ENCODE measurements around the gene STX17. TPM values are rescaled to one million over a fixed set of nuclear protein-coding genes. Genes with fewer than 3 reads are reported as not detected.

STX17 gene
- total RNA-seq, 1 experiment from 2014 or later = 7.4 TPM

DNA sequence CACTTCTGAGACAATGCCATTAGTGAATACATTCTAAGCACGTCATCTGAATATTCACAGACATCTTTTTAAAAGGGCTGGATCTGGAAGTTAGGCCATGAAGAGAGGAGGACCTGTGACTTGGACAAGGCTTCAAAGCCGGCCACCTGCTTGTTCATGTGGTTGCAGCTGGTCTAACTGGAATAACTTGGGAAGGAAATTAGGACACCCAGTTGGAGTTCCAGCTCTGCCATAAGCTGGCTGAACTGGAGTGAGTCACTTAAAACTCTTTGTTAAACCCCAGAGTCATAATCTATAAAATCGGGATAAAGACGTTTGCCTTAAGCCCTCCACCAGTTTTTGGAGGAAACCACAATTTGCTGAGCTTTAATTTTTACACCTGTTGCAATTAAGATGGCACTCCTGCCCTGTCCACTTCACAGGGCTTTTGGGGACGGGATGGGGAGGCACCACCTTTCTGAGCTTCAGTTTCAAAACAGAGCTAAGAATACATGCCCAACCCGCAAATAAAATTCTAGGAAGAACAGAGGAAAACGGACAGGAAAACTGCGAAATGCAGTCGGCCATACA is 536 bp upstream of the STX17 start:
- peak; percentile 50 for DNase-seq (ENCODE audit: low spot score)

DNA sequence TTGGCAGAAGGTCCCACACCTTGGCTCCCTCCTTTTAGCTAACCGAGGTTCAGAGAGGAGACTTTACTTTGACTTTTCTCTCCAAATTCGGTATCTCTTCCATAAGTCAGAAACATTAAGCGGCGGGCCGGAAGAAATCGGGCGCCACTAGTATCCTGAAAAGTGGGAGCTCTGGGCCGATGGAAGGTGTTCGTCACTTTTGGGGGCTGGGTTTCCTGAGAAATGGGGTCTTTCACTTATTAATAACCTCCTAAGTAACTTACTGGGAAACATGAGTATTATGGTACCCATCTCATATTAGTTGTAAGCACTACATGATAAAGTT is 716 bp downstream of the STX17 start:
- no peak for DNase-seq (ENCODE audit: low spot score)

DNA sequence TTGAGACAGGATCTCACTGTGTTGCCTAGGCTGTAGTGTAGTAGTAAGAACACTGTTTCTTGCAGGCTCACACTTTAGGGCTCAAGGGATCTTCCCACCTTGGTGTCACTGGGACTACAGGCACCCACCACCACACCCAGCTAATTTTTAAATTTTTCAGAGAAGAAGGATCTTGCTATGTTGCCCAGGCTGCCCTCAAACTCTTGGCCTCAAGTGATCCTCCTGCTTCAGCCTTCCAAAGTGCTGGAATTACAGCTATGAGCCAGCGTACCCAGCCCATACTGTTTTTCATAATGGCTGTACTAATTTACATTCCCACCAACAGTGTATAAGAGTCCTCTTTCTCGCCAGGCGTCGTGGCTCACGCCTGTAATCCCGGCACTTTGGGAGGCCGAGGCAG is 5.1 kb downstream of the STX17 start:
- DNase-seq (ENCODE audit: low spot score) = no peak

DNA sequence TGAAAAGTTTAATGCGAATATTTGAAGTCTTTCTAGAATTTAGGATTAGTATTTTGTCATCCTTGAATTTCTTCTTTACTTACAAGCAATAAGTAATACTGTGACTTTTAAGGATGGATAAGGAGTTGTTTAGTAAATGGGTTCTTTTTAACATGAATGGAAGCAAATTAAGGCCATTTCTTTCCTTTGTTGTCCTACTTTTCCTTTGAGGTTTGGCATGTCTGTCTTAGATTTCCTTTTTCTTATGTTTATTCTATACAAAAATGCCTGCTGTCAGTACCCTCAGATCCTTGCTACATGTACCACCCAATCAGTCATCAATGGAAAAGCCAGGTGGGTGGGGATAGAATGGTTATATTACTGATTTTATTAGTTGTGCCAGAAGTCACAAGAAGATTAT is 10.2 kb downstream of the STX17 start:
- no peak for DNase-seq (ENCODE audit: low spot score)

DNA sequence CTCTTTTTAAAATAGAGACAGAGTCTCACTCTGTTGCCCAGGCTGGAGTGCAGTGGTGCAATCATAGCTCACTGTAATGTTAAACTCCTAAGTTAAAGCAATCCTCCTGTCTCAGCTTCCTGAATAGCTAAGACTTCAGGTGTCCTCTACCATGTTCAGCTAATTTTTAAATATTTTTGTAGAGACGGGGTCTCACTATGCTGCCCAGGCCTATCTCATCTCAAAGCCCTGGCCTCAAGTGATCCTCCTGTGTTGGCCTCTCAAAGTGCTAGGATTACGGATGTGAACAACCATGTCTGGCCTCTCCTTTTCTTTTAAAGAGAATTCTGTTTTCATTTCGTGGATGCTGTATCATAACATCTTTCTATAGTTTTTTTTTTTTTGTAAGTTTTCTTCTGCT is 11.7 kb downstream of the STX17 start:
- DNase-seq (ENCODE audit: low spot score) = no peak

DNA sequence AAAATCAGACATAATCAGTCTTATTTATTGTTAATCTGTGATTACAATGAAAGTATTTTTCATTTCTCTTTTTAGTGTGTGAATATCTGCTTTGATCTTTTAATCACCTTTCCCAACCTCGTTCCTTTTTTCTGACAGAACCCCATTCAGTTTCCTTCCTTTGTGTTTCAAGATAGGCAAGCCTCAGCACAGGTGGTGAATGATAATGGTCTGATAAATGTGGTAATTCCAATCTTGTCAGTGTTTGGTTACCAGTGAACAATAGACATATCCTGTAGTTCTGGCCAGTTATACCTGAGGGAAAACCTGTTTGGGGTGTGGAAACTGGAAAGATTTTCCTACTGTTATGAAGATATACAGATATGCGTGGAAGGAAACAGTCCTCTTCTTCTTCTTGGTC is 13.5 kb downstream of the STX17 start:
- no peak for DNase-seq (ENCODE audit: low spot score)

DNA sequence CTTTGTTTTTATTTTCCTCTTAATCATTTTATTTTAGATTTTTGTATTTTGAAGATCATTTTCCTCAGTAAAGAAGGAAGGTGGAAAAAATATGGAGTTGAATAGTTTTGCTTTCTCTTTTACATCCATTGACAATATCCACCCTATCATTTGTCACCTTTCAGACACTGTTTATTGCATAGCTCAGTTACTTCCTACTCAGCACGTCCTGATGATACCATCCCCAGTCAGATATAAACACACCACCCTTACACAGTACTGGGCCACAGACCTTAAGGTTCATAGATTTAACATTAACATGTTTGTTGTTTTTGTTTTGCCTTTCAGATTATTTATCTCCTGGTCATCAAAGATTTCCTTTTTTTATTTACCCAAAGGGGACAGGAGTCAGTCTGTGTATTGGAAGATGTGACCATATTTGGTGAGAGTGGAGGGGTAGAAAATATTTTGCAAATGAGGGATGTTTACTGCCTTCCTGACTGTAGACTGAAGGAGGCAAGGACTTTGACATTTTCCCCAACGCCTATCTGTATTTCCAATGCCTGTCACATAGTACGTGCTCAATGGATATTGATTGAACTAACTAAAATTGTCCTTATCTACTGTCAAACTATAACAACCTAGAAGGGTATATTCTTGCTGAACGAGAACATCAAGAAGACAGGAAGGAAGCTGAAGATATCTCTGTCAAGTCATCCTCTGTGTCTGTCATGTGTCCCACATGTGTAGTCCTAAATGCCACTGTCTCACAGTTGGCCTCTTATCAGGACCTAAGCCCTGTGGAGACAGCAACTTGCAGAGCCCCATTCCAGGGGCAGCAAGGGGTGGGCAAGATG is 15.6 kb downstream of the STX17 start:
- no peak for DNase-seq (ENCODE audit: low spot score)

DNA sequence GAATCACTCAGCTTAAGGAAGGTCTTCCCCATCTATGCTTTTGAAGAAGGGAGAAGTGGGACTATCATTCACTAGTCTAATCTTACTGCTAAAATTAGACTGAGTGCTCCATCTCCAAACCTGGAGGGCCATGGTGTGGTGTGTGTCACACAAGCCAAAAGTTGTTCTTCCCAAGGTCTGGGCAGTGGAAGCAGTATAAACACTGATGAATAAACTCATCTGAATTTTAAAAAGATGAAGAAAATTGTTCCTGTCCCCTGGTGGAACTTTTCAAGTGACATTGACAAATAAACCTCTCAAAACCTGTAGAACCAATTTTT is 16.2 kb downstream of the STX17 start:
- DNase-seq (ENCODE audit: low spot score) = no peak

DNA sequence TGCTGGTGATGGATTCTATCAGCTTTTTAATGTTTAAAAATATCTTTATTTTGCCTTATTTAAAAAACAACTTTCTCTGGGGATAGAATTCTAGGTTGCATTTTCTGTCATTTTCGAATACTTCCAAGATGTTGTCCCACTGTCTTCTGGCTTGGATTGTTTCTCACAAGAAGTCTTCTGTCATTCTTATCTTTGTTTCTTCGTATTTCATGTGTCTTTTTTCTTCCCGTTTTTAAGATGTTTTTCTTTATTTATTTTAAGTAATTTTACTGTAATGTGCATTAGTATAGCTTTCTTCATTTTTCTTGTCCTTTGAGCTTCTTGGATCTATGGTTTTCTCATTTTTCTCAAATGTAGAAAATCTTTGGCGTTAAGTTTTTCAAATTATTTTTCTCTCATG is 19.1 kb downstream of the STX17 start:
- DNase-seq (ENCODE audit: low spot score) = no peak

DNA sequence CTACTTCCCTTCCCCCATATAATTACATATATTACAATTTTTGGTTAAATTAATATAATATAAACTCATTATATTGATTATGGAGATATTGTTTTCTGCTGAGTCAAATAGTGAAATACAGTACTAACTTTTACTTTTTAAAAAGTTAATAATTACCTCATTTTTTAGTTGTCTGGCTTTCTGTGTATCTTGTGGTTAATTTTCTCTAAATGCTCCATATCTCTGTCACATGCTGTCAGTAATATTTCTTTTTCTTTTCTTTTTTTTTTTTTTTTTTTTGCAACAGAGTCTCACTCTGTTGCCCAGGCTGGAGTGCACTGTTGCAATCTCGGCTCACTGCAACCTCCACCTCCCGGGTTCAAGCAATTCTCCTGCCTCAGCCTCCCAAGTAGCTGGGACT is 23.2 kb downstream of the STX17 start:
- no peak for DNase-seq (ENCODE audit: low spot score)

DNA sequence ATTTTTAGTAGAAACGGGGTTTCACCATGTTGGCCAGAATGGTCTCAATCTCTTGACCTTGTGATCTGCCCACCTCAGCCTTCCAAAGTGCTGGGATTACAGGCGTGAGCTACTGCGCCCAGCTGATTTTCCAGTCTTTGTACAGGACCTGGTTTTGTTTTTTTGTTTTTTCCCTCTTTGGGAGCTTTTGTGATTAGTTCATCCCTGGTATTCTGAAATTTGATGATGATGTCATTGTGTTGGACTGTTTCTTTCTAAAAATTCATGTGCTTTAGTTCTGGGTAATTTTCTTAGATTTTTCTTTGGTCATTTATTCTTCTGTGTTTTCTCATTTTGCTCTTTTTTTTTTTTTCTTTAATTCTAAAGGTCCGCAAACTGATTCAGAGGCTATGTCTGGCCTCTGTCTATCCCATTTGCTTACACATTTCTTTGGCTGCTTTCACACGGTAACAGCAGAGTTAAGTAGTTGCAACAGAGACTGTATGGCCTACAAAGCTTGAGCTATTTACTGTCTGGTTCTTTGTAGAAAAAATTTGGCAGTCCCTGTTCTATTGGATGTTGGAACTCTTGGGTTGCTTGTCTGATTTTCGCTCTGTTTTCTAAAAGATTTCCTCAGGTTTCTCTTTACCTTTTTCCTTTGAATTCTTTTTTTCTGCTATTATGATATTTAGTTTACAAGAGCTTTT is 24.8 kb downstream of the STX17 start:
- no peak for DNase-seq (ENCODE audit: low spot score)

DNA sequence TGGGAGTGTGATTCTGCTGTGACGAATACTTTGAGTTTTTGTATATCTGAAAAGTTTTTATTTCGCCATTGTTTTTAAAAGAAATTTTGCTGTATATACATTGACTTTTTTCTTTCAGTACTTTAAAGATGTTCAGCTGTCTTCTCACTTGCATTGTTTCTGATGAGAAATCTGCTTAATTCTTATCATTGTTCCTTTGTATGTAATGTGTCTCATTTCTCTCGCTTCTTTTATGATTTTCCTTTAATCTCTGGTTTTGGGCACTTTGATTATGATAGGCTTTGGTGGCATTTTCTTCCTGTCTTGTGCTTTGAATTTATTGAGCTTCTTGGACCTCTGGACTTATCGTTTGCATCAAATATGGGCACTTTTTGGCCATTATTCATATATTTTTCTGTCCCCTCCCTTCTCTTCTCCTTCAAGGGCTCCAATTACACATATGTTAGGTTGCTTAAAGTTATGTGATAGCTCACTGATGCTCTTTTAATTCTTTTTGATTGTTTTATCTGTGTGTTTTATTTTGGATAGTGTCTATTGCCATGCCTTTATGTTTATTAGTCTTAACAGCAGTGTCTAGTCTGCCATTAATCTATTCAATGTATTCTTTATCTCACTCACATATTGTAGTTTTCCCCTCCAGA is 30.6 kb downstream of the STX17 start:
- no peak for DNase-seq (ENCODE audit: low spot score)

DNA sequence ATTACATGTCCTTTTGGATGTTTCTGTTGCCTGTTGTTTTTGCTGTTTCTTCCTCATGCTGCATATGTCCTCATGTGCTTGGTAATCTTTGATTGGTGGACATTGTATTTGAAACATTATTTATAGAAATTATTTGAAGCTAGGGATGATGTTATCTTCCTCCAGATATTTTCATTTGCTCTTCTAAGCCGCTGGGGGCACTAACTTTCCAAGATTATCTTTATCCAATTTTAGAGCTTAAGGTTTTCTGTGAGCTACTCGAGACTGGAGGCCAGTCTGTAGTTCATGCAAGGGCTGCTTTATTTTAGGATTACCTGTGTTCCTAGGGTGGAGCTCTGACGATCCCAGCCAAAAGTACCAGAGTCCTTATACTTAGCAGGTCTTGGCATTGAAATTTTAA is 40.9 kb downstream of the STX17 start:
- DNase-seq (ENCODE audit: low spot score) = peak; percentile 9

DNA sequence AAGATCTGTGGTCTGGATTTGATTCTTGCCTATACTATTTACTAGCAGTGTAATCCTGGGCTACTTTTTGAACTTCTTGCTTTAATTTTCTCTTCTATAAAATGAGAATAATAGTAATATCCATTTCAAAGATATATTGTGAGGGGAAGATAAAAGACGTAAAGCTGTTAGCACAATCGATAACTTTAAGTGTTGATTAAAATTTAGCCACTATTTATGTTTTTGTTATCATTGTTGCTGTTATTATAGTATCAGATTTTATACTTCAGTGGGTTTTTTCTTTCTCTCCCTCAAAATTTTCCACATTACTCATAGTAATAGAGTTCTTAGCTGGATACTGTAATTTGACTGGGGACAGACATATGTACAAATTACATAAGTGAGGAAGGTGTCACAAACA is 42.0 kb downstream of the STX17 start:
- DNase-seq (ENCODE audit: low spot score) = no peak

DNA sequence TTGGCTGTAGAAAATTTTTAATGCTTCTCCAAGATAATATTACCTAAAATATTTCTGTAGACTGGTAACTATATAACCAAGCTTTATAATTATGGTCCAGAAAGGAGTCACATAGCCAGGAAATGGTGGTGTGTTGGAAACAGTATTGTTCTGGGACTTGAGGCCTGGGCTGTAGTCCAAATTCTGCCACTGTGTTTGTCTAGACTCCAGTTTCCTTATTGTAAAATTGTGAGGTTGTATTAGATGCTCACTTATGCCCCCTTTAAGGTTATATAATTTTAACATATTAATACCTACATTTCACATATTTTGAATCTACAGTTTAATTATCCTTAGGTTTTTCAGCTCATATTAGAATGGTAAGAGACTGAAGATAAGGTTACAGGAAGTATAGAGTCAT is 42.4 kb downstream of the STX17 start:
- no peak for DNase-seq (ENCODE audit: low spot score)

DNA sequence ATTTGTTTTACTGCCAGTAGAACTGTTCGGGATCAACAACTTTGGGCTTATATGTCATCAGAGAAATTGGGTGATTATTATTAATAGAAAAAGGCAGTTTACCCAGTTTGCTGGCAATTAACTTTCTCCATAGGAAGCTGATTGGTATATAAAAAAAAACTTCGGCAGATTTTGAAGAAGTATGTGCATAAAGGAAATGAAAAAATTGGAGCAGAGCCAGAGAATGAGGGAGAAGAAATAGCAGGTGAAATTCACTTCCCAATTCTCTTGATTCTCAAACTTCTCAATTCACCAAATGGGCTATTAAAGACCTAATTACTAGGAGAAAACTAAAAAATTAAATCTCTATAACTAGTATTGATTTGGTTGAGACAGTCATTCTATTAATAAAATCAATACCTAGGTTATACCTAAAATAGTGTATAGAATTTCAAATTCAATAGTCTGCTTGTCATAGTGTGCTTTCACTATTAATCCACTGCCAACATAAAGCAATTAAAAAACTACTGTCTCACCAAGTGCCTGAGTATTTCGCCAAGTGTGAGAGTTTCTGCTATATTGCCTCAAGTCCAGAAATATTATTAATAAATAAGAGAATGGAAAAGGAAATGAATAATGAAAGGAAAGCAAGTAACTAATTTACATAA is 47.5 kb downstream of the STX17 start:
- DNase-seq (ENCODE audit: low spot score) = no peak

DNA sequence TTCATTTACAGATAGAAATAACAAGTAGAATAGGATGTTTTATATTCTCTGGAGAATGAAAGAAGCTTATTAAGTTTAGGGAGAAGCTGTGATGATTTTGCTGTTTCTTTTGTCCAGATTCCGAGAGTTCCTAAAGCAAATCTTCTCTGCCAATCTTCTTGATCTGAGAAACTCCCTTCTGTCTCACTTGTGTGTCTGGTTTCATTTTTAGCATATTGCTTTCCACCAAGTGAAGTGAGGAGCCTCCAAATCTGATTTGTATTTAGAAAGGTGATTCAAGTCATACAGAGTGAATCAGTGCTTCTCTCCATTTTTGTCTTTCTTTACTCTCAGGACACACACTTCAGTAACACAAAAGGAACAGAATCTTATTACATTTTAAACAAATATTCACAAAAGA is 48.4 kb downstream of the STX17 start:
- DNase-seq (ENCODE audit: low spot score) = no peak

DNA sequence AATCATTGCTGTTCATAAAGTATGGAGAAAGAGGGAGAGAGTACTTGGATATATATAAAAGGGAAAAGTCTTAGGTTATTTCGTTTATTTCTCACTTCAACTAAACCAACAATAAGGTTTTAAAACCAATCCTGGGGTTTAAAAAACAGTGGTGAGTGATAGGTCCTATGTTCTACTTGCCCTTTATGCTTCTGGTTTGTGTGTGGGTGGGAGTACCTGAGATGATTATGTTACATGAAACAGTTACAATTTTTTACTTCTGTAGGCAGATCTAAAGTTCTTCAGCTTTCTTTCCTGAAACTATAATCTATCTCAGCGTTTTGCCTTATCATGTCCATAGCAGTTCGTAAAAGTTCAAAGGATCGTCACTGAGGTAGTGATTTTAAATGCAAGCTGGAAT is 49.2 kb downstream of the STX17 start:
- no peak for DNase-seq (ENCODE audit: low spot score)

DNA sequence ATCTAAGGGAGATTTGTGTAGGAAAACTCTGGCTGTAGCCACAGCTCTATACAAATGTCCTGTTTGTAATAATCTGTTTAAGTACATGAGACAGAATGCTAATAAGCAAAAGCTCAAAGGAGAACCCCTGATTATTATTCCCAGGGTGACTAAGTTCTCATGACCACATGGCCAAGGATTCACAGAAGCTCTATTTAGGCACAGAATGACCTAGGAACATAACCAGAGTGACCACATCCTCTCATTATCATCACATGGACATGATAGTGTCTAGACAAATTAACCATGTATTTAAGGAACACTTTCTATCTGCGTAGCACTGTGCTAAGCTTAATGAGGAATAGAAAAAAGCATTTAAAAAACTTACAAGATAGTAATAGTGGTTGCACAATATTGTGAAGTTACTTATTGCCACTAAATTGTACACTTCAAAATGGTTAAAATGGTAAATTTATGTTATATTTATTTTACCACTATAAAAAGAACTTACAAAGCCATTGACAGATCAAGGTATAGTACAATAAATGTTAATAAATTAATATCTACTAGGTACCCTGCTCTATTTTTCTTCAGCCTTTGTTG is 56.3 kb downstream of the STX17 start:
- no peak for DNase-seq (ENCODE audit: low spot score)

DNA sequence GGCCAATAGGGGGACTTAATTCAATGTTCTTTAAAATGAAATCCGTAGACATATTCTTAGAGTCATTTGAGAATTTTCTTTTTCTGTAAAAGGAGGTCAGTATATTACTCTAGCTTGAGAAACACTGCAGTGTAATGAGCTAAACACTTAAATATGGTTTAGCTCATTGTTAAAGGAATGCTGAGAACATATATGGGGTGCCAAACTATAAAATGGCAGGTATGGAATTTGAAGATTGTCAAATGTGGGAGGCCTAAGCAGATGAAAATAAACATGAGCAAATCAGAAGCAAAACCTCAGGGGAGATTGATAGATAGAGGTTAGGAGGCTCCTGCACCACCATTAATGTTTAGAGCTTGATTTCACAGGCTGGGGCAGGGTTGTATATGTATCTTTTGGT is 57.9 kb downstream of the STX17 start:
- no peak for DNase-seq (ENCODE audit: low spot score)

DNA sequence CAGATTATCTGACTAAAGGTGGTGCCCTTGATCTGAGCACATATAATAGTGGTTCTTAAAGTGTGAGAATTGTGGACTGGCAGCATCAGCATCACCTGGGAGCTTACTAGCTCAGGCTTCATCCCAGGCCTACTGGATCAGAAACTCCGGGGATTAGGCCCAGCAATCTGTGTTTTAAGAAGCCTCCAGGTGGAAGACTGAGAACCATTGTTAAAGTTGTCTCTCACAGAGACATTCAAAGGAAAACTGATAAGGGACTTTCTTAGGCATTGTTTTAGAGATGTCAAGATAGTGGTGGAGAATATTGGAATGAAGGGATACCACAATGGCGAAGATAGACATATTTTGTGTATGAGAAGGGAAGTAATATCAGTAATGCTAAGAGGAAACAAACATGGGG is 59.5 kb downstream of the STX17 start:
- DNase-seq (ENCODE audit: low spot score) = no peak

DNA sequence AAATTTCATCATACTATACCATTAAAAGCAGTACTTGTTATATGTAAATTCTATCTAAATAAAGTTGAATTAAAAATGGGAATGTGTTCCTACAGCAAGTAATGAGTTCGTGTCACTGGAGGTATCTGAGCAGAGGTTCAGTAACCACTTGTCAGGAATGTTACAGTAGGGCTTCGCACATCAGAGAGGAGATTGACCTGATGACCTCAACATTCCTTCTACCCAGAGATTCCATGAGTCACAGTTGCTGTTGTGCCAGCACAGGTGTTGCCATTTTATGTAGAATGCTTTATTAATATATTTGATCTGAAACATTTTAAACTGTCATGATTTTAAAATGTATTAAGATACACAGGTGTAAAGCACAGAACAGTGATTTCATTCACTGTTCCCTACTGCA is 60.3 kb downstream of the STX17 start:
- peak; percentile 56 for DNase-seq (ENCODE audit: low spot score)
